Activated T-cell treated with anti-CD3 and anti-CD28 coated beads for 4 hours (primary cell): ENCODE data around the gene ATP13A4.
A peak's percentile ranks its signal among the peaks of the same experiment; 100 is the strongest.

Source experiments
- DNase-seq: peaks from one replicate; pipeline ENCODE4 v3.0.0-alpha.2; 2020

Gene ATP13A4

DNA sequence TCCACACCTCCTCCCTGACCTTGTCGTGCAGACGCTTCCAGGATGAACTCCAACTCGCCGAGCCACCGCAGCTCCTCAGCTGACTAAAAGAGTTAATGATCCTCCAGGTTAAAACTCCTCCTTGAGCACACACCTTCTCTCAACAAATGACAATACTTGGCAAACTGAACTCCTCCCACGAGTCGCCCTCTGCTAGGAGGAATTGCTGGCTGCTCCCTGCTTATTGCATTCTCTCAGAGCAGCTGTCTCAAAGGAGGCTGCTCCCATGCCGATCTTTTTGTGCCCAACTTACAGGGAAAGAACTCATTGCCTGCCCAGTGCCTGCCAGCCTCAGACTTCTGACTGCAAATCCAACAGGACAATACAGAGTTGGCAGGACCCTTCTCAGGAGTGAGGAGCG, at the start of gene ATP13A4:
Gene ATP13A4 (minus strand): TSS at position 85 of the 400 bp plus-strand sequence. CDS start 96 bp downstream, outside the sequence.
- no peak for DNase-seq

DNA sequence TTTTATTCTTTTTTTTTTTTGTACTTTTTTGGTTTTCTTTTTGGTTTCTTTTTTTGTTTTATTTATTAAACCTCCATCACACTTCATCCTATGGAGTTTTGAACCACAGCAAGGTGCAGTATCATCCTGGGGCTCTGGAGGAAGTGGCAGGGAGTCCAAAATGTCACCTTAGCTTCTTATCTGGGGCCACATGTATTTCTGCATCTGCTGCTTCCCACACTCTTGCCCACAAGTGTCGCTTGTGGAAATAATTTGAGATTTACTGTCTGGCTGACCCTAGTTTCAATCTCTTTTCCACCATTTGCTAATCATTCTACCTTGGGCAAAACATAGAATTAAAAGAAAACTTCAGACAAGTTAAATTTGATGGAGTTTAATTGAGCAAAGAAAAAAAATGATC, 44.7 kb upstream of the ATP13A4 start:
- DNase-seq: no peak

GRCh38 chr3:193598202-193598601, 43.5 kb upstream of the ATP13A4 start:
- no peak for DNase-seq

GRCh38 chr3:193595939-193596487, 41.3 kb upstream of the ATP13A4 start:
- no peak for DNase-seq

DNA sequence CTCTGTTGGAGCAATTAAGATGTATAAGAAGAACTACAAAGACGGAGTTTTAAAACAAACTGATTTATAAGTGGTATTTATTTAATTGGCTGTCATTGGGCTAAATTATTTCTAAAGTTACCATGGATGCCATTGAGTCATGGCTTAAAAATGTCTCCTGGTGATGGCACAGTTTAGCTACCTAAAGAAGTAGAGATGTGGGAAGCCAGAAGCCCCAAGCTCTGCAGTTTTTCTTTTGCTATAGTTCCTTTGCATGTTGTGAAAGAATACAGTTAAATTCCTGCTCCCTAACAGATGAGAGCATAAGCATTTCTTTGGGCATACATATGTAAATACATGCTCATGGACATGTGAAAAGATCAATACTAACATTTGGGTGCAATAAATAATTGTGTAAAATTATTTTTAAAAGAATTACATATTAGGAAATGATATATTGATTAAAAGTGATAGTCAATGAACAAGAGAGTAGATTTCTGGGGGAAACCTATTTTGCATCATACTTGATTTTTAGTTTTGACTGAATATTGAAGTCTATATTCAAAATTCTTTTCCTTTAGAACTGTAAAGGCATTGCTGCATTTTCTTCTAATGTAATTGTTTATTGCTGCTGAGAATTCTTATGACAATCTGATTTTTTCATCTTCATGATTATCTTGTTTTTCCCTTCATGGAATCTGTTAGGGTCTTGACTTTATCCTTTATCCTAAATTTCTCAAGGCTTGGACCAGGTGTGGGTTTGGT, 40.4 kb upstream of the ATP13A4 start:
- DNase-seq: no peak

DNA sequence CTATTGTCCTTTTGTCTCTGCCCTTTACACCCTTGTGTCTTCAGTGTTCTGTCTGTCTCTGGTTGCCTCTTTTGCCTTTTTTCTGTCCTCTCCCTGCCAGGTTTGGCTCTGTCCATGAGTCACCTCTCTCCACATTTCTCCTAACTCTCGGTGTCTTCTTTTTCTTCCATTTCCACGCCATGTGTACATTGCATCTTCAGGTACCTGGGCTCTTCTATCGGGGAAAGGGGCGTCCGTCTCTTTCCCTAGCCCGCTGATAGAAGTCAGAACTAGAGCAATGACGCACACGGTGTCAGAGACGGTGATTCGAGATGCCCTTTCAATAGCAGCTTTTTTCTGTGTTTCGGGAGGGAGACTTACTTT, 39.0 kb upstream of the ATP13A4 start:
- DNase-seq: peak; percentile 9

GRCh38 chr3:193592841-193593667, 38.4 kb upstream of the ATP13A4 start, which contains the start of gene OPA1:
Gene OPA1, plus strand, starts transcription at chr3:193593208. Its CDS starts 170 bp downstream, at chr3:193593378.
- DNase-seq: peak; percentile 83

DNA sequence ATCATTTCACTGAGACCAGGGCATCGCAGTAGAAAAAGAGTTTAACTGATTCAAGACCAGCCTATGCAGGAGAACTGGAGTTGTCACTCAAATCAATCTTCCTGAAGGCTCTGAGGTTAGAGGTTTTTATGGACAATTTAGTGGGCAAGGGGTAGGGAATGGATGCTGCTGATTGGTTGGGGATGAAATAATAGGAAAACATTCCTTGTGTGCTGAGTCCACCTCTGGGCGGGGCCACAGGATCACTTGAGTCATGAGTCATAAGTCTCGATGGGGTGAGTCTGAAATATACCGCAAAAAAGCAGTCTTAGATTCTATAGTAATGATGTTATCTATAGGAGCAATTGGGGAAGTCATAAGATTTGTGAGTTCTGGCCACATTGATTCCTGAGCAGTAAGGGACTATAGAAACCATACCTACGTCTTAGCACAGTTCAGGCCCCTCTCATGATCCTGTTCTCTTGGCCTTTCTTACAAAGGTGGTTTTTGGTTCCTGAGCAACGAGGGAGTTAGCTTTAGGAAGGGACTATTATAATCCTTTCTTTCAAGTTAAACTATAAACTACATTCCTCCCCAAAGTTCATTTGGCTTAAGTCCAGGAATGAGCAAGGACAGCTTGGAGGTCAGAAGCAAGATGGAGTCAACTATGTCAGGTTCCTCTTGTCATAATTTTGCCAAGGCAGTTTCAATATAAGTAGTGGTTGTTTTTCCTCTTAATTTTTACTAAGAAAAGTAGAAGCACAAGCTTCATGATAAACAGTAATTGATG, 35.6 kb upstream of the ATP13A4 start:
- DNase-seq: no peak

GRCh38 chr3:193589616-193590015, 34.9 kb upstream of the ATP13A4 start:
- no peak for DNase-seq

- DNase-seq: no peak
Measured at GRCh38 chr3:193589129-193589528, 34.4 kb upstream of the ATP13A4 start.

- no peak for DNase-seq
Measured at GRCh38 chr3:193586526-193586925, 31.8 kb upstream of the ATP13A4 start.

- no peak for DNase-seq
Measured at GRCh38 chr3:193585530-193585929, 30.8 kb upstream of the ATP13A4 start.

- no peak for DNase-seq
Measured at GRCh38 chr3:193574488-193575070, 19.9 kb upstream of the ATP13A4 start.

- DNase-seq: no peak
Measured at GRCh38 chr3:193573403-193574191, 18.9 kb upstream of the ATP13A4 start.

DNA sequence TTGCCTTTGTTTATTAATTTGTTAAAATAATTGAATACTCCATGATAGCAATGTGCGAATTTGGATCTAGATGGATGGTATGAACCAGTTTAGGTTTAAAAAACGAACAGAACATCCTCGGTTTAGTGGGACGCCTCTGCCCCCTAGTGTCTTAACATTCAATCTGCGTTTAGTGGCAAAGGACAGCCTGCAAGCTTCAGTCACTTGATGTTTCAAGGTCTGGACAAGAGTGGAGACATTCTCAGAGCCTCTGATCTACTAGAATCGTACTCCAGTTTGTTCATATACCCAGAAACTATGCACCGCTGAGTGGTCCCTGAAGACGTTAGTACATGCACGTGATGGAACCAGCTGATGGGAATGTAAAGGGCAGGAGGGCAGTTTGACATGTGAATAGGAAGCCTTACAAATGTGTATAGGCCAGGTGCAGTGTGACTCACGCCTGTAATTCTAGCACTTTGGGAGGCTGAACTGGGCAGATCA, 17.8 kb upstream of the ATP13A4 start:
- peak; percentile 12 for DNase-seq

DNA sequence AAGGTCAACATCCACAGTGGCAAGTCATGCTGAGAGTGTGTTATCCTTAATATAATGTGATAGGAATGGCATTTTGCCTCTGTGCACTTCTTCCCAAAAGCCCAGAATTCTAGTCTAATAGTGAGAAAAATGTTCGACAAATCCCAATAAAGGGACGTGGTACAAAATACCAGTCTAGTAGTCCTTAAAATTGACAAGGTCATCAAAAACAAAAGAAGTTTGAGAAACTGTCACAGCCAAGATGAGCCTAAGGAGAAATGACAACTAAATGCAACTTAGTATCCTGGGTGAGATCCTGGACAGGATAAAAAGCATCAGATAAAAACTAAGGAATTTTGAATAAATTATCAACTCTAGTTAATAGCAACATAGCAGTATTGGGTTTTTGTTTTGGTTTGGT, 14.4 kb upstream of the ATP13A4 start:
- no peak for DNase-seq

DNA sequence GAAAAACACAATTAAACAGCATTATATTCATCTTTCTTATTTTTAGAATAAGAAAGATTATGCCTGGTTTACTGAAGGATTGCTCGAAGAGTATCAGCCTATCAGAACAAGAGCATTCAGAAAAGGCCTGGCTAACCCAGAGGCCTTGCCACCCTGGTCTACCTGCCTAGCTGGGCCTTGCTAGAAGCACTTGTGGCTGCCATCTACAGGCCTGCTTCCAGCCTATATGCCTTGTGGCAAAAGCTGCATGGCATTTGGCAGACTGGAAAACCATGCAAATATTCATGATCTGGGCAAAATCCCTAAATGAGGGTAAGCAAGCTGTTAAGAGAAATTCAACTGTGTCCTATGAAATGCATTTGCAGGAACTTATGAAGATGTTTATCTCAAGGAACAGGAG, 9.3 kb upstream of the ATP13A4 start:
- DNase-seq: no peak

DNA sequence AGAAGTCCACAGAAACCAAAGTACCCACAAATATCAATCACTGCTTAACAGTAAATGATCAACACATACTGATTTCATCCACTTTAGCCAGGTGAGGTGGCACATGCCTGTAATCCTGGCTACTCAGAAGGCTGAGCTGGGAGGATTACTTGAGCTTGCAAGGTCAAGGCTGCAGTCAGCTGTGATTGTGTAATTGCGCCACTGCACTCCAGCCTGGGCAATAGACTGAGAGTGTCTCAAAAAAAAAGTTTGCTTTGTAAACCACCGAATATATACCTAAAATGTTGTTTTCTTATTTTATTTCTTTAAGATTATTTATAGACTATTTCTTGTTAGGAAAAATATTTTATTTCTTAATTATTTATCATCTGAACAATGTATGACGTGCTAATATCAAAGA, 8.7 kb upstream of the ATP13A4 start:
- no peak for DNase-seq

DNA sequence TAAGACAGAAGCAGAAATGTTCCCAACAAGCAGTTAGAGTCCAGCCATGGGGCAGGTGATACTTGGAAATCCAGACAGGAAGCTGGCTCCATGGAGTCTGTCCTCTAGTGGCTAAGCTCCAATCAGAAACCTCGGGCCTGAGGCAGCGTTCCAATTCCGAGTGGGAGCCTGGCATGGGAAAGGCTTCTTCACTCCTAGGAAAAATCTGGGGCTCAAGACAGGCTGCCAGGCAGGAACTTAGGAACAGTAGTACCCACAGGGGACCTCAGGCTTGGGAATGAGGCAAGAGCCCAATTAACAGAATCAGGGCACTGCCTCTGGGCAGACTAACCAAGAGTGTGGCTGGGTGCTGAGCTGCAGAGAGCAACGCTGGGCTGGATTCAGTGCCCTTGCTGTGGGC, 6.2 kb upstream of the ATP13A4 start:
- no peak for DNase-seq

DNA sequence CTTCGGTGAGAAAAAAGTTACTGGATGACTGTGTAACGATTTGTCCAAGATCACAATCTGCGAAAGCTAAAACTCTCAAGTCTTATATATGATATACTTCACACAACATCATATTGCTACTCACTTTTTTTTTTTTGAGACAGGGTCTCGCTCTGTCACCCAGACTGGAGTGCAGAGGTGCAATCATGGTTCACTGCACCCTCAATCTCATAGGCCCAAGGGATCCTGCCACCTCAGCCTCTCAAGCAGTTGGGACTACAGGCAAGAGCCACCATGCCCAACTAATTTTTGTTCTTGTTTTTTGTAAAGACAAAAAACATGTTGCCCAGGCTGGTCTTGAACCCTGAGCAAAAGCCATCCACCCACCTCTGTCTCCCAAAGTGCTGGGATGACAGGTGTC, 5.4 kb upstream of the ATP13A4 start:
- no peak for DNase-seq

GRCh38 chr3:193559100-193559499, 4.4 kb upstream of the ATP13A4 start:
- DNase-seq: no peak

DNA sequence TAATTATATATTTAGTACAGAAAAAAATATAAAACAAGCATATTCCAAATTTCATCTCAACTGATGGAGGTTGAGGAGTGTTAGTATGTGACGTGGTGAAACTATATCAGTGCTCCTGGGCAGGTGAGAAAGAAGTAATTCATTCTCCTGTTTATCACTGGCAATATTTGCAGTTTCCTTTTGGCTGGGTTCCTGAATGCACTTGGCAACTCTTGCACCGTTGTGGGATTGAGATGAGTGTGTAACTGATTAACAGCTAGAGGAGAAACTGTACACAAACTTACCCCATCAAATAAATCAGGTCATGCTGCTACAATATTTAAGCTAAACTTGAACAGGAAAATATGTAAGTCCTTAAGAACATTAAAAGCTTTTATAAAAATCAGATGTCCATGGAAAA, 2.1 kb upstream of the ATP13A4 start:
- DNase-seq: no peak
